Measurements from ENCODE around the gene MICAL3.

MICAL3 gene

GRCh38 chr22:17866127-17866526, 158.2 kb downstream of the MICAL3 start:
- no peaks in the 10 kb centered on the region for H3K27me3 ChIP-seq (ENCODE audit: control insufficient read depth, insufficient read depth, low read length)
- H3K4me3 ChIP-seq (ENCODE audit: low read depth, low read length) = no peak overlapping the region
- no peak overlapping the region for H2AFZ ChIP-seq
- H3K9me3 ChIP-seq (ENCODE audit: control insufficient read depth, low read length) = no peaks in the 10 kb centered on the region
- no peak overlapping the region for H3K9ac ChIP-seq
- no peak overlapping the region for H3K27ac ChIP-seq
- TF ChIP-seq CTCF (IDR thresholded peaks at IDR 0.05) = no peak
- no peaks in the 10 kb centered on the region for H3K36me3 ChIP-seq (ENCODE audit: control insufficient read depth, insufficient read depth, low read length)
- H3K79me2 ChIP-seq = no peaks in the 10 kb centered on the region
- H3K4me1 ChIP-seq = no peaks in the 10 kb centered on the region
- no peak overlapping the region for H3K4me2 ChIP-seq (ENCODE audit: low read length)

- Histone ChIP-seq H3K4me2 (ENCODE audit: low read length) (no peak overlapping the region), H2AFZ (no peak overlapping the region), H3K27ac (no peak overlapping the region), H3K4me3 (ENCODE audit: low read depth, low read length) (no peak overlapping the region), H3K4me1 (no peaks in the 10 kb centered on the region), H3K9me3 (ENCODE audit: control insufficient read depth, low read length) (no peaks in the 10 kb centered on the region), H3K36me3 (ENCODE audit: control insufficient read depth, insufficient read depth, low read length) (no peaks in the 10 kb centered on the region), H3K27me3 (ENCODE audit: control insufficient read depth, insufficient read depth, low read length) (no peaks in the 10 kb centered on the region), H3K9ac (no peak overlapping the region), H3K79me2 (no peaks in the 10 kb centered on the region)
- TF ChIP-seq CTCF (IDR thresholded peaks at IDR 0.05) = no peak
Measured at GRCh38 chr22:17865183-17866055, 158.9 kb downstream of the MICAL3 start.

- no peak overlapping the region for H3K9ac ChIP-seq
- TF ChIP-seq CTCF (IDR thresholded peaks at IDR 0.05) = no peak
- no peak overlapping the region for H3K4me3 ChIP-seq (ENCODE audit: low read depth, low read length)
- H3K36me3 ChIP-seq (ENCODE audit: control insufficient read depth, insufficient read depth, low read length) = no peaks in the 10 kb centered on the region
- no peaks in the 10 kb centered on the region for H3K79me2 ChIP-seq
- no peaks in the 10 kb centered on the region for H3K4me1 ChIP-seq
- H3K4me2 ChIP-seq (ENCODE audit: low read length) = no peak overlapping the region
- H3K27ac ChIP-seq = no peak overlapping the region
- no peaks in the 10 kb centered on the region for H3K27me3 ChIP-seq (ENCODE audit: control insufficient read depth, insufficient read depth, low read length)
- H3K9me3 ChIP-seq (ENCODE audit: control insufficient read depth, low read length) = no peaks in the 10 kb centered on the region
- no peak overlapping the region for H2AFZ ChIP-seq
Measured at GRCh38 chr22:17864398-17865182, 159.8 kb downstream of the MICAL3 start.

GRCh38 chr22:17862646-17863181, 161.6 kb downstream of the MICAL3 start:
- Histone ChIP-seq H2AFZ (no peak overlapping the region), H3K79me2 (no peaks in the 10 kb centered on the region), H3K27ac (no peak overlapping the region), H3K4me2 (ENCODE audit: low read length) (no peak overlapping the region), H3K36me3 (ENCODE audit: control insufficient read depth, insufficient read depth, low read length) (no peaks in the 10 kb centered on the region), H3K4me1 (peaks cover 5% of the 10 kb centered on the region), H3K9ac (no peak overlapping the region), H3K9me3 (ENCODE audit: control insufficient read depth, low read length) (no peaks in the 10 kb centered on the region), H3K4me3 (ENCODE audit: low read depth, low read length) (no peak overlapping the region), H3K27me3 (ENCODE audit: control insufficient read depth, insufficient read depth, low read length) (no peaks in the 10 kb centered on the region)
- no peak for TF ChIP-seq CTCF (IDR thresholded peaks at IDR 0.05)
